ENCODE results near the gene DTD2.
"Not testable (repeated sequence)": the region's sequence is repeated elsewhere in the genome, so short reads cannot be mapped to it uniquely, and the experiment has no call there.

DTD2 gene

GRCh38 chr14:31466554-31466953 is 9.2 kb upstream of the DTD2 start:
- H2AK5ac ChIP-seq (ENCODE audit: low read length) = no peak overlapping the region
- H4K12ac ChIP-seq (ENCODE audit: low read depth, low read length) = no peak overlapping the region
- no peak overlapping the region for H3K27ac ChIP-seq (ENCODE audit: low read depth, low read length)
- no peak overlapping the region for H2BK120ac ChIP-seq (ENCODE audit: insufficient read depth, low read length, poor library complexity)
- H3K14ac ChIP-seq (ENCODE audit: low read length) = no peak overlapping the region
- H2BK12ac ChIP-seq (ENCODE audit: low read length) = no peak overlapping the region
- no CpG with 5 or more reads among the region's 6 CpGs for WGBS (ENCODE audit: extremely low coverage, insufficient coverage, insufficient read length)
- no peak overlapping the region for H3K4me2 ChIP-seq (ENCODE audit: low read length)
- no peaks in the 10 kb centered on the region for H3K4me1 ChIP-seq (ENCODE audit: control insufficient read depth in 1 of 2, insufficient read depth in 2 of 2, low read length in 2 of 2)
- no peaks in the 10 kb centered on the region for H3K9me3 ChIP-seq (ENCODE audit: insufficient read depth, low read depth, low read length)
- H3K36me3 ChIP-seq (ENCODE audit: control insufficient read depth in 1 of 2, insufficient read depth in 2 of 2, low read length in 2 of 2) = no peaks in the 10 kb centered on the region
- H2BK5ac ChIP-seq (ENCODE audit: low read depth, low read length, poor library complexity) = no peak overlapping the region
- H3K27me3 ChIP-seq (ENCODE audit: insufficient read depth, low read length) = no peaks in the 10 kb centered on the region
- no peak overlapping the region for H4K91ac ChIP-seq (ENCODE audit: low read depth, low read length)
- H3K4ac ChIP-seq (ENCODE audit: low read depth, low read length) = no peak overlapping the region
- no peaks in the 10 kb centered on the region for H3K79me2 ChIP-seq (ENCODE audit: control insufficient read depth, insufficient read depth, low read length, poor library complexity)
- no peak overlapping the region for H2AFZ ChIP-seq (ENCODE audit: insufficient read depth, low read length, poor library complexity)
- H3K4me3 ChIP-seq (ENCODE audit: low read depth, low read length) = no peak overlapping the region
- DNase-seq = no peak
- H4K8ac ChIP-seq (ENCODE audit: low read depth, low read length) = no peak overlapping the region
- no peak overlapping the region for H3K9ac ChIP-seq (ENCODE audit: low read length)
- no peaks in the 10 kb centered on the region for H3K79me1 ChIP-seq (ENCODE audit: low read length)
- no peak overlapping the region for H3K23ac ChIP-seq (ENCODE audit: low read length)
- H3K18ac ChIP-seq (ENCODE audit: low read length) = no peak overlapping the region

- no peaks in the 10 kb centered on the region for H3K27me3 ChIP-seq (ENCODE audit: insufficient read depth, low read length)
- H2AFZ ChIP-seq (ENCODE audit: insufficient read depth, low read length, poor library complexity) = no peak overlapping the region
- no peaks in the 10 kb centered on the region for H3K79me2 ChIP-seq (ENCODE audit: control insufficient read depth, insufficient read depth, low read length, poor library complexity)
- no peak overlapping the region for H3K4ac ChIP-seq (ENCODE audit: low read depth, low read length)
- no peaks in the 10 kb centered on the region for H3K36me3 ChIP-seq (ENCODE audit: control insufficient read depth in 1 of 2, insufficient read depth in 2 of 2, low read length in 2 of 2)
- no peak overlapping the region for H3K18ac ChIP-seq (ENCODE audit: low read length)
- no peak overlapping the region for H4K91ac ChIP-seq (ENCODE audit: low read depth, low read length)
- H2BK5ac ChIP-seq (ENCODE audit: low read depth, low read length, poor library complexity) = no peak overlapping the region
- H2AK5ac ChIP-seq (ENCODE audit: low read length) = no peak overlapping the region
- H3K23ac ChIP-seq (ENCODE audit: low read length) = no peak overlapping the region
- no peaks in the 10 kb centered on the region for H3K4me1 ChIP-seq (ENCODE audit: control insufficient read depth in 1 of 2, insufficient read depth in 2 of 2, low read length in 2 of 2)
- no peak overlapping the region for H3K14ac ChIP-seq (ENCODE audit: low read length)
- no peak overlapping the region for H4K8ac ChIP-seq (ENCODE audit: low read depth, low read length)
- no peak overlapping the region for H3K27ac ChIP-seq (ENCODE audit: low read depth, low read length)
- no peak overlapping the region for H3K4me2 ChIP-seq (ENCODE audit: low read length)
- H4K12ac ChIP-seq (ENCODE audit: low read depth, low read length) = no peak overlapping the region
- no peaks in the 10 kb centered on the region for H3K79me1 ChIP-seq (ENCODE audit: low read length)
- H2BK12ac ChIP-seq (ENCODE audit: low read length) = no peak overlapping the region
- no peak overlapping the region for H3K9ac ChIP-seq (ENCODE audit: low read length)
- DNase-seq = peak in 1 of 2 donors; percentile 68
- no peak overlapping the region for H3K4me3 ChIP-seq (ENCODE audit: low read depth, low read length)
- no peak overlapping the region for H2BK120ac ChIP-seq (ENCODE audit: insufficient read depth, low read length, poor library complexity)
- H3K9me3 ChIP-seq (ENCODE audit: insufficient read depth, low read depth, low read length) = no peaks in the 10 kb centered on the region
Measured at GRCh38 chr14:31465111-31465510, 7.8 kb upstream of the DTD2 start.

GRCh38 chr14:31462450-31462849 is 5.1 kb upstream of the DTD2 start:
- peak in 1 of 2 donors; percentile 16 for DNase-seq
- not testable (repeated sequence) for H3K9ac ChIP-seq (ENCODE audit: low read length); H2AFZ ChIP-seq (ENCODE audit: insufficient read depth, low read length, poor library complexity); H3K27ac ChIP-seq (ENCODE audit: low read depth, low read length); H4K12ac ChIP-seq (ENCODE audit: low read depth, low read length); H3K9me3 ChIP-seq (ENCODE audit: insufficient read depth, low read depth, low read length); H2BK5ac ChIP-seq (ENCODE audit: low read depth, low read length, poor library complexity); H3K18ac ChIP-seq (ENCODE audit: low read length); H3K4me3 ChIP-seq (ENCODE audit: low read depth, low read length); H4K8ac ChIP-seq (ENCODE audit: low read depth, low read length); H3K4me2 ChIP-seq (ENCODE audit: low read length); H3K14ac ChIP-seq (ENCODE audit: low read length); H3K79me1 ChIP-seq (ENCODE audit: low read length); H2AK5ac ChIP-seq (ENCODE audit: low read length); H3K4ac ChIP-seq (ENCODE audit: low read depth, low read length); H3K36me3 ChIP-seq (ENCODE audit: control insufficient read depth in 1 of 2, insufficient read depth in 2 of 2, low read length in 2 of 2); H3K27me3 ChIP-seq (ENCODE audit: insufficient read depth, low read length); H4K91ac ChIP-seq (ENCODE audit: low read depth, low read length); H2BK120ac ChIP-seq (ENCODE audit: insufficient read depth, low read length, poor library complexity); H3K79me2 ChIP-seq (ENCODE audit: control insufficient read depth, insufficient read depth, low read length, poor library complexity); H3K23ac ChIP-seq (ENCODE audit: low read length); H3K4me1 ChIP-seq (ENCODE audit: control insufficient read depth in 1 of 2, insufficient read depth in 2 of 2, low read length in 2 of 2); H2BK12ac ChIP-seq (ENCODE audit: low read length)
- WGBS (ENCODE audit: extremely low coverage, insufficient coverage, insufficient read length) = no CpG with 5 or more reads among the region's 2 CpGs

- no peak overlapping the region for H3K4me2 ChIP-seq (ENCODE audit: low read length)
- no peak overlapping the region for H2AK5ac ChIP-seq (ENCODE audit: low read length)
- no peak overlapping the region for H3K23ac ChIP-seq (ENCODE audit: low read length)
- no peaks in the 10 kb centered on the region for H3K9me3 ChIP-seq (ENCODE audit: insufficient read depth, low read depth, low read length)
- H3K4ac ChIP-seq (ENCODE audit: low read depth, low read length) = no peak overlapping the region
- no peak overlapping the region for H3K4me3 ChIP-seq (ENCODE audit: low read depth, low read length)
- 100% methylated on average over 1 of the region's 3 CpGs for WGBS (ENCODE audit: extremely low coverage, insufficient coverage, insufficient read length)
- H3K9ac ChIP-seq (ENCODE audit: low read length) = no peak overlapping the region
- no peak overlapping the region for H4K12ac ChIP-seq (ENCODE audit: low read depth, low read length)
- no peak overlapping the region for H3K18ac ChIP-seq (ENCODE audit: low read length)
- no peak overlapping the region for H3K14ac ChIP-seq (ENCODE audit: low read length)
- H3K79me2 ChIP-seq (ENCODE audit: control insufficient read depth, insufficient read depth, low read length, poor library complexity) = peaks cover 4% of the 10 kb centered on the region
- H4K91ac ChIP-seq (ENCODE audit: low read depth, low read length) = no peak overlapping the region
- no peak overlapping the region for H4K8ac ChIP-seq (ENCODE audit: low read depth, low read length)
- H3K36me3 ChIP-seq (ENCODE audit: control insufficient read depth in 1 of 2, insufficient read depth in 2 of 2, low read length in 2 of 2) = no peaks in the 10 kb centered on the region
- H3K27me3 ChIP-seq (ENCODE audit: insufficient read depth, low read length) = no peaks in the 10 kb centered on the region
- peak overlapping the region; percentile 43 for H2BK12ac ChIP-seq (ENCODE audit: low read length)
- H2BK5ac ChIP-seq (ENCODE audit: low read depth, low read length, poor library complexity) = no peak overlapping the region
- no peak overlapping the region for H2AFZ ChIP-seq (ENCODE audit: insufficient read depth, low read length, poor library complexity)
- no peak for DNase-seq
- H3K27ac ChIP-seq (ENCODE audit: low read depth, low read length) = no peak overlapping the region
- H3K79me1 ChIP-seq (ENCODE audit: low read length) = peaks cover 5% of the 10 kb centered on the region
- H3K4me1 ChIP-seq (ENCODE audit: control insufficient read depth in 1 of 2, insufficient read depth in 2 of 2, low read length in 2 of 2) = peaks cover 0 to 2% of the 10 kb centered on the region in 2 experiments
- H2BK120ac ChIP-seq (ENCODE audit: insufficient read depth, low read length, poor library complexity) = peak overlapping the region; percentile 17
Measured at GRCh38 chr14:31461545-31461944, 4.2 kb upstream of the DTD2 start.

Data from trophoblast cell (in vitro differentiated cells and primary cell).